Liver (tissue), 3 donors: ENCODE measurements around the gene MYG1.

Source experiments
- GABPA ChIP-seq, 2 donors: IDR thresholded peaks in 1 of 2; conservative IDR thresholded peaks in 1 of 2; 2 replicates each; pipeline ENCODE4 v1.6.1; 2016; ENCODE audit warnings: antibody characterized with exemption in 2 of 2, mild to moderate bottlenecking in 1 of 2, moderate library complexity in 1 of 2
- HNF4A ChIP-seq, 2 donors: conservative IDR thresholded peaks; 2 replicates each; pipeline ENCODE4 v1.6.1; 2016; ENCODE audit warnings: antibody characterized with exemption in 2 of 2, mild to moderate bottlenecking in 2 of 2
- HNF4G ChIP-seq: IDR thresholded peaks from 2 replicates; pipeline ENCODE4 v1.6.1; 2016; ENCODE audit warnings: antibody characterized with exemption
- RAD21 ChIP-seq, 2 donors: IDR thresholded peaks; 2 replicates each; pipeline ENCODE4 v1.6.1; 2016; ENCODE audit warnings: antibody characterized with exemption in 2 of 2, mild to moderate bottlenecking in 2 of 2
- SP1 ChIP-seq: IDR thresholded peaks from 2 replicates; pipeline ENCODE4 v1.6.1; 2018; ENCODE audit warnings: antibody characterized with exemption, mild to moderate bottlenecking
- TAF1 ChIP-seq: conservative IDR thresholded peaks from 2 replicates; pipeline ENCODE4 v1.6.1; 2016; ENCODE audit warnings: antibody characterized with exemption, mild to moderate bottlenecking
- TF ChIP-seq, protein P1 (sequence below): fragments of 150-350 bp; IDR thresholded peaks from 2 replicates; pipeline ENCODE4 v1.5.1; 2017; ENCODE audit warnings: improper control_type of control experiment, low read depth, low read length; ENCODE audit not compliant: missing input control
- TF ChIP-seq, protein P2 (sequence below): IDR thresholded peaks from 2 replicates; pipeline ENCODE4 v1.6.1; 2016; ENCODE audit warnings: antibody characterized with exemption, mild to moderate bottlenecking
- TF ChIP-seq, protein P3 (sequence below): IDR thresholded peaks from 2 replicates; pipeline ENCODE4 v1.6.1; 2016; ENCODE audit warnings: antibody characterized with exemption
- TF ChIP-seq, protein P4 (sequence below): IDR thresholded peaks from 2 replicates; pipeline ENCODE4 v1.6.1; 2016; ENCODE audit warnings: antibody characterized with exemption
- donor health status: healthy.
- donor health status: healthy.

- TF ChIP-seq RAD21 (IDR thresholded peaks at IDR 0.05) (no peak), HNF4G (no peak), TAF1 (peak; percentile 6), GABPA (IDR thresholded peaks at IDR 0.05 in 1 of 2, conservative IDR thresholded peaks at IDR 0.05 in 1 of 2) (no peak), SP1 (no peak), HNF4A (conservative IDR thresholded peaks at IDR 0.05) (no peak)
- TF ChIP-seq, protein P1, sequence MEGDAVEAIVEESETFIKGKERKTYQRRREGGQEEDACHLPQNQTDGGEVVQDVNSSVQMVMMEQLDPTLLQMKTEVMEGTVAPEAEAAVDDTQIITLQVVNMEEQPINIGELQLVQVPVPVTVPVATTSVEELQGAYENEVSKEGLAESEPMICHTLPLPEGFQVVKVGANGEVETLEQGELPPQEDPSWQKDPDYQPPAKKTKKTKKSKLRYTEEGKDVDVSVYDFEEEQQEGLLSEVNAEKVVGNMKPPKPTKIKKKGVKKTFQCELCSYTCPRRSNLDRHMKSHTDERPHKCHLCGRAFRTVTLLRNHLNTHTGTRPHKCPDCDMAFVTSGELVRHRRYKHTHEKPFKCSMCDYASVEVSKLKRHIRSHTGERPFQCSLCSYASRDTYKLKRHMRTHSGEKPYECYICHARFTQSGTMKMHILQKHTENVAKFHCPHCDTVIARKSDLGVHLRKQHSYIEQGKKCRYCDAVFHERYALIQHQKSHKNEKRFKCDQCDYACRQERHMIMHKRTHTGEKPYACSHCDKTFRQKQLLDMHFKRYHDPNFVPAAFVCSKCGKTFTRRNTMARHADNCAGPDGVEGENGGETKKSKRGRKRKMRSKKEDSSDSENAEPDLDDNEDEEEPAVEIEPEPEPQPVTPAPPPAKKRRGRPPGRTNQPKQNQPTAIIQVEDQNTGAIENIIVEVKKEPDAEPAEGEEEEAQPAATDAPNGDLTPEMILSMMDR, result no peak
- TF ChIP-seq, protein P2, sequence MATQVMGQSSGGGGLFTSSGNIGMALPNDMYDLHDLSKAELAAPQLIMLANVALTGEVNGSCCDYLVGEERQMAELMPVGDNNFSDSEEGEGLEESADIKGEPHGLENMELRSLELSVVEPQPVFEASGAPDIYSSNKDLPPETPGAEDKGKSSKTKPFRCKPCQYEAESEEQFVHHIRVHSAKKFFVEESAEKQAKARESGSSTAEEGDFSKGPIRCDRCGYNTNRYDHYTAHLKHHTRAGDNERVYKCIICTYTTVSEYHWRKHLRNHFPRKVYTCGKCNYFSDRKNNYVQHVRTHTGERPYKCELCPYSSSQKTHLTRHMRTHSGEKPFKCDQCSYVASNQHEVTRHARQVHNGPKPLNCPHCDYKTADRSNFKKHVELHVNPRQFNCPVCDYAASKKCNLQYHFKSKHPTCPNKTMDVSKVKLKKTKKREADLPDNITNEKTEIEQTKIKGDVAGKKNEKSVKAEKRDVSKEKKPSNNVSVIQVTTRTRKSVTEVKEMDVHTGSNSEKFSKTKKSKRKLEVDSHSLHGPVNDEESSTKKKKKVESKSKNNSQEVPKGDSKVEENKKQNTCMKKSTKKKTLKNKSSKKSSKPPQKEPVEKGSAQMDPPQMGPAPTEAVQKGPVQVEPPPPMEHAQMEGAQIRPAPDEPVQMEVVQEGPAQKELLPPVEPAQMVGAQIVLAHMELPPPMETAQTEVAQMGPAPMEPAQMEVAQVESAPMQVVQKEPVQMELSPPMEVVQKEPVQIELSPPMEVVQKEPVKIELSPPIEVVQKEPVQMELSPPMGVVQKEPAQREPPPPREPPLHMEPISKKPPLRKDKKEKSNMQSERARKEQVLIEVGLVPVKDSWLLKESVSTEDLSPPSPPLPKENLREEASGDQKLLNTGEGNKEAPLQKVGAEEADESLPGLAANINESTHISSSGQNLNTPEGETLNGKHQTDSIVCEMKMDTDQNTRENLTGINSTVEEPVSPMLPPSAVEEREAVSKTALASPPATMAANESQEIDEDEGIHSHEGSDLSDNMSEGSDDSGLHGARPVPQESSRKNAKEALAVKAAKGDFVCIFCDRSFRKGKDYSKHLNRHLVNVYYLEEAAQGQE, result no peak
- TF ChIP-seq, protein P3, sequence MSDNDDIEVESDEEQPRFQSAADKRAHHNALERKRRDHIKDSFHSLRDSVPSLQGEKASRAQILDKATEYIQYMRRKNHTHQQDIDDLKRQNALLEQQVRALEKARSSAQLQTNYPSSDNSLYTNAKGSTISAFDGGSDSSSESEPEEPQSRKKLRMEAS, result no peak
- TF ChIP-seq, protein P4, sequence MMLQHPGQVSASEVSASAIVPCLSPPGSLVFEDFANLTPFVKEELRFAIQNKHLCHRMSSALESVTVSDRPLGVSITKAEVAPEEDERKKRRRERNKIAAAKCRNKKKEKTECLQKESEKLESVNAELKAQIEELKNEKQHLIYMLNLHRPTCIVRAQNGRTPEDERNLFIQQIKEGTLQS, result no peak
Observed at GRCh38 chr12:53320352-53321195, 21.1 kb downstream of the MYG1 start.
